ENCODE data around the gene TFAP2B.

GRCh38 chr6:50778696-50779095 is 40.0 kb upstream of the TFAP2B start:
- TF ChIP-seq, protein P1, sequence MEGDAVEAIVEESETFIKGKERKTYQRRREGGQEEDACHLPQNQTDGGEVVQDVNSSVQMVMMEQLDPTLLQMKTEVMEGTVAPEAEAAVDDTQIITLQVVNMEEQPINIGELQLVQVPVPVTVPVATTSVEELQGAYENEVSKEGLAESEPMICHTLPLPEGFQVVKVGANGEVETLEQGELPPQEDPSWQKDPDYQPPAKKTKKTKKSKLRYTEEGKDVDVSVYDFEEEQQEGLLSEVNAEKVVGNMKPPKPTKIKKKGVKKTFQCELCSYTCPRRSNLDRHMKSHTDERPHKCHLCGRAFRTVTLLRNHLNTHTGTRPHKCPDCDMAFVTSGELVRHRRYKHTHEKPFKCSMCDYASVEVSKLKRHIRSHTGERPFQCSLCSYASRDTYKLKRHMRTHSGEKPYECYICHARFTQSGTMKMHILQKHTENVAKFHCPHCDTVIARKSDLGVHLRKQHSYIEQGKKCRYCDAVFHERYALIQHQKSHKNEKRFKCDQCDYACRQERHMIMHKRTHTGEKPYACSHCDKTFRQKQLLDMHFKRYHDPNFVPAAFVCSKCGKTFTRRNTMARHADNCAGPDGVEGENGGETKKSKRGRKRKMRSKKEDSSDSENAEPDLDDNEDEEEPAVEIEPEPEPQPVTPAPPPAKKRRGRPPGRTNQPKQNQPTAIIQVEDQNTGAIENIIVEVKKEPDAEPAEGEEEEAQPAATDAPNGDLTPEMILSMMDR (IDR thresholded peaks at IDR 0.05): no peak
- no peak for TF ChIP-seq POLR2AphosphoS5 (IDR thresholded peaks at IDR 0.05)
- TF ChIP-seq POLR2A (IDR thresholded peaks at IDR 0.05): no peak
